HepG2 (cell line): ENCODE data around the gene DNM1. TPM values are rescaled to one million over a fixed set of nuclear protein-coding genes. Genes with fewer than 3 reads are reported as not detected.

Experiments used
- ATAC-seq: fragments of 200-7000 bp; cut with Tn5 transposase; 3 replicates; pipeline ENCODE4 v1.9.1; 2020; ENCODE audit warnings: mild to moderate bottlenecking, moderate library complexity
- BruUV-seq: library from RNA; stranded (reverse); fragments of 400-500 nt; replicated peaks from 2 replicates; lab custom pipeline; 2021; lab: Mats Ljungman, UMichigan
- CTCF ChIA-PET: fragments of 300-600 bp; formaldehyde crosslinking; extraction: SDS; loops from one replicate; lab custom pipeline; 2021; ENCODE audit warnings: low total read pairs, inconsistent platforms, low intra/inter-chr PET ratio; lab: Yijun Ruan, JAX
- POLR2A ChIA-PET: fragments of 350-600 bp; sonication (Branson Sonifier 250); formaldehyde crosslinking; loops from one replicate; lab custom pipeline; 2020; ENCODE audit warnings: antibody characterized with exemption, inconsistent platforms; lab: Yijun Ruan, JAX
- DNase-seq: peaks from one replicate; pipeline ENCODE4 v3.0.0-alpha.2; 2015; ENCODE audit warnings: low spot score
- FAIRE-seq: peaks from 3 replicates; lab custom pipeline; 2011; peaks lifted over from hg19 to GRCh38; lab: Jason Lieb, UNC
- H2AFZ ChIP-seq: one replicate; pipeline ENCODE4 v1.6.1; 2011; ENCODE audit warnings: low read length, inconsistent platforms
- H3K27ac ChIP-seq: fragments of 300-600 bp; 3 replicates; pipeline ENCODE4 v1.8.0; 2011; ENCODE audit warnings: mixed run types, mild to moderate bottlenecking, mixed read lengths, low read length, inconsistent platforms; ENCODE audit not compliant: insufficient read depth; ENCODE audit errors: extremely low read length
- H3K27me3 ChIP-seq, 2 experiments: fragments of 200-600 bp in 1 of 2; 2 replicates in 1 of 2; 3 replicates in 1 of 2; pipeline versions ENCODE4 v1.6.0 to v1.8.0; 2011; ENCODE audit warnings: low read length in 2 of 2, mild to moderate bottlenecking in 2 of 2, moderate library complexity in 2 of 2, inconsistent platforms in 1 of 2; ENCODE audit not compliant: insufficient read depth in 2 of 2, control insufficient read depth in 1 of 2
- H3K36me3 ChIP-seq, 2 experiments: fragments of 200-600 bp in 1 of 2; replicated peaks in 1 of 2; 2 replicates in 1 of 2; 3 replicates in 1 of 2; pipeline versions ENCODE4 v1.5.1 to v1.8.0; 2011; ENCODE audit warnings: low read length in 2 of 2, inconsistent platforms in 1 of 2; ENCODE audit not compliant: insufficient read depth in 2 of 2, control insufficient read depth in 1 of 2
- H3K4me1 ChIP-seq: 2 replicates; pipeline ENCODE4 v1.5.1; 2012; ENCODE audit warnings: low read length, inconsistent platforms; ENCODE audit not compliant: insufficient read depth
- H3K4me2 ChIP-seq: 2 replicates; pipeline ENCODE4 v1.6.0; 2011; ENCODE audit warnings: low read depth, low read length, inconsistent platforms
- H3K4me3 ChIP-seq, 3 experiments: fragments of 200-600 bp in 1 of 3; sonication (generic), shearing (Covaris generic) in 1 of 3; replicated peaks in 1 of 3; 2 replicates each; pipeline ENCODE4 v1.5.1; 2011 to 2016; ENCODE audit warnings: low read length in 3 of 3, inconsistent platforms in 2 of 3, low read depth in 2 of 3, mild to moderate bottlenecking in 2 of 3, control low read depth in 1 of 3, mixed read lengths in 1 of 3; ENCODE audit not compliant: insufficient read depth in 1 of 3
- H3K79me2 ChIP-seq: one replicate; pipeline ENCODE4 v1.6.1; 2011; ENCODE audit warnings: low read length, inconsistent platforms; ENCODE audit not compliant: insufficient read depth
- H3K9ac ChIP-seq: 2 replicates; pipeline ENCODE4 v1.6.0; 2011; ENCODE audit warnings: mild to moderate bottlenecking, low read depth, low read length, inconsistent platforms; ENCODE audit not compliant: insufficient read depth
- H3K9me3 ChIP-seq: 2 replicates; pipeline ENCODE4 v1.5.1; 2012; ENCODE audit warnings: mild to moderate bottlenecking, low read length
- H4K20me1 ChIP-seq: 2 replicates; pipeline ENCODE4 v1.6.0; 2011; ENCODE audit warnings: inconsistent platforms, mild to moderate bottlenecking, low read length, moderate library complexity; ENCODE audit not compliant: insufficient read depth
- SALL1 ChIP-seq: sonication (generic); formaldehyde crosslinking; IDR thresholded peaks from 2 replicates; pipeline ENCODE4 v1.8.0; 2022; ENCODE audit warnings: mild to moderate bottlenecking, missing genetic modification reagents
- ZNF646 ChIP-seq: sonication (generic); formaldehyde crosslinking; IDR thresholded peaks from 2 replicates; pipeline ENCODE4 v1.9.0; 2021; ENCODE audit warnings: mild to moderate bottlenecking, missing genetic modification reagents
- WGBS: methylation state at CpG from one replicate; pipeline ENCODE4 v1.1.6; 2017; ENCODE audit warnings: low lambda C conversion rate; 5-methylcytosine and 5-hydroxymethylcytosine counted together
- in situ Hi-C: cut with HindIII; loops from 2 replicates; pipeline ENCODE4 v1.10.0; 2017; ENCODE audit warnings: low pct_unique_long_range_greater_than_20kb; ENCODE audit not compliant: extremely low pct_ligation_motif_present
- intact Hi-C: fragments of 100-400 bp; cut with micrococcal nuclease; formaldehyde crosslinking; loops from one replicate; pipeline ENCODE4 v1.10.0; 2022; ENCODE audit not compliant: unreplicated experiment
- polyA plus RNA-seq, 8 experiments: library from polyadenylated mRNA; depleted of rRNA in 3 of 8; stranded (reverse) in 7 of 8; unstranded in 1 of 8; fragments of >200 nt; fragmentation: Illumina TruSeq in 4 of 8; extraction: Trizol in 4 of 8; gene quantifications; 2 replicates each; pipeline versions ENCODE4 v1.2.1 to v1.2.3, GENCODE V29; 2011 to 2016; ENCODE audit warnings: low read depth in 4 of 8, missing spikeins in 1 of 8, mixed read lengths in 1 of 8; ENCODE audit not compliant: insufficient read depth in 1 of 8
- total RNA-seq, 5 experiments: library from RNA; depleted of rRNA; stranded (reverse); fragments of >200 nt; fragmentation: Illumina TruSeq; extraction: Trizol; gene quantifications; 2 replicates each; pipeline ENCODE4 v1.2.3, GENCODE V29; 2016; ENCODE audit warnings: low read depth in 1 of 5

DNM1 gene
- total and polyA plus RNA-seq, 2 of the 13 experiments (the other 11 are each of a cell fraction or from before 2014, with no cell fraction given): 0.13 to 0.58 TPM

GRCh38 chr9:128244091-128244836, 41.1 kb downstream of the DNM1 start:
- H3K4me1 ChIP-seq: peaks cover 41% of the 10 kb centered on the region
- 0 out of 2 replicates have a peak overlapping the region, but pooled peaks have one; percentile 8 for H3K9ac ChIP-seq
- FAIRE-seq (no peak), ATAC-seq (peak; percentile 5; the same call in 2 of the 3 replicates), DNase-seq (no peak)
- POLR2A ChIA-PET: no interaction called here
- BruUV-seq: no TSS peak
- H3K27ac ChIP-seq: no peak overlapping the region
- TF ChIP-seq ZNF646 (CRISPR knock-in tag): peak; percentile 56; the same call in 1 of the 2 replicates
- no peak for TF ChIP-seq SALL1
- intact Hi-C loops: no loop called here
- CTCF ChIA-PET: no interaction called here
- H3K4me2 ChIP-seq: peak overlapping the region; percentile 45
- WGBS: 72% methylated on average over 9 of the region's 13 CpGs
- H2AFZ ChIP-seq: no peak overlapping the region
- in situ Hi-C loops: no loop called here
- H3K36me3 ChIP-seq: no peaks in the 10 kb centered on the region
- peak overlapping the region in 2 of 3 experiments; percentile 17 to 64; a peak in 3 of 6 replicates for H3K4me3 ChIP-seq
- no peaks in the 10 kb centered on the region for H3K9me3 ChIP-seq
- H4K20me1 ChIP-seq: no peaks in the 10 kb centered on the region
- H3K79me2 ChIP-seq: no peaks in the 10 kb centered on the region
- peaks cover 0 to 11% of the 10 kb centered on the region in 2 experiments; a peak in 1 of 5 replicates for H3K27me3 ChIP-seq
